Measurements from ENCODE around the gene TBC1D14.

TBC1D14 gene

GRCh38 chr4:7002336-7002735 lies 92.7 kb downstream of the TBC1D14 start:
- DNase-seq, result no peak

GRCh38 chr4:7003176-7003878 lies 93.7 kb downstream of the TBC1D14 start:
- DNase-seq, result no peak

DNA sequence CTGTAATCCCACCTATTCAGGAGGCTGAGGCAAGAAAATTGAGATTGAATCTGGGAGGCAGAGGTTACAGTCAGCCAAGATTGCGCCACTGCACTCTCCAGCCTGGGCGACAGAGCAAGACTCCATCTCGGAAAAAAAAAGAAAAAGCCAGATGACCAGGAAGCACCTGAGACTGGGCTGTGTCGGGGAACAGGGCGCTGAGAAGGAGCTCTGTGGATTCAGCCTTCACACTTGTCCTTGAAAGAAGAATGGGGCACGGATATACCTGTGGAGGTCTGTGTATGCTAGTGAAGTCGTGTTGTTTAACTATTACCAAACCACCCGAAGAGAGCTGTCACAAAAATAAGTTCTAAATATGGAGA lies 94.2 kb downstream of the TBC1D14 start:
- DNase-seq, result no peak

DNA sequence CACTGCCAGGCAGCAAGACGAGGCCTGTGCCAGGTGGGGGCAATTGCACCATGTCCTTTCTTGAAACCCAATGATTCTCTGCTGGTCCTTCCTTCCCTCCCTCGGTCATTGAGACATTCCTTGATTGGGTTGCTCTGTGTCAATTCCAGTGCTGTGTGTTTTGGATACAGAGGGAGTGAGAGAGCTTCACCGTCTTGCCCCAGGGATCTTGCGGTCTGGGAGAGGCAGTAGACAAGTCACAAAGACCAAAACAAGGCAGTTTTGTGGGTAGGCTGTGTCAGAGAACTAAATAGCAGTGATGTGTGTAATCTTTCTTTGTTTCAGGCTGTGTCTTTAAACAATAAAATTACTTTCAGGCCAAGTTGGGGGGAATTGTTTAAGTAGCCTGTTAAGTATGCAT lies 94.7 kb downstream of the TBC1D14 start:
- DNase-seq, result no peak

- DNase-seq, result no peak
These were observed 95.9 kb downstream of the TBC1D14 start for GRCh38 chr4:7005571-7005970.

- DNase-seq, result no peak
These were observed 96.8 kb downstream of the TBC1D14 start for GRCh38 chr4:7006411-7006810.

DNA sequence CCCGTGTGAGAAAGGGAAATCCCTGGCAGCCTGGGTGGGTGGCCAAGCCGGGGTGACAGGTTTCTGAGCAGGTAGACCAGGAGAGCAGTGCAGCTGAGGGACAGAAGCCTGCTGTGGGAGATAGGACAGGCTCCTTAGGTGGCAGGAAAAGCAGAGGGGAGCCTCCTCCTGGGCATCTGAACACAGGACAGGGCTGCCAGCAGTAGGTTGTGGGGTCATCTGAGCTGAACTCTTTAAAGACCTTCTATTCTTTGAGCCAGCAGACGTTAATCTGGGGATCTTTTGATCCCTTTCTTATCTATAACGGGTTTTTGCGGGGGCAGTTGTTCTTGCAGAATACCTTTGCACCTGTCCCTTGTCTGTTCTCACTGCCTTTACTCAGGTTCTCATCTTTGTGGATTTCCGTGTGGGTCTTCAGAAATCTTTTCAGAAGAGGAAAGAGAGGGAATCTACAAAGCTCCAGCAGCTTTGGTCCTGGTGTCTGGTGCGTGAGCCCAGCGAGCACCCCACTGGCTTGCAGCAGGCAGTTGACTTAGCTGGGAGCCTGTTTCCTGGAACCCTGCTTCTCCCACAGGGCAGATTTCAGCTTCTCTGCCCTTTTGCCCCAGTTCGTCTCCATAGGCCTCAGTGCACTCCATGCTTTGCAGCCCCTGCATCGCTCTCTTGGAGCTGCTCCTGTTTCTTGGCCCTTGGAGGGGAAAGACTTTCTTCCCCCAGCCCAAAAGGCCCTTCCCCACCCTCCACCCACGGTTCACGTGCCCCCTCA lies 97.7 kb downstream of the TBC1D14 start:
- no peak for DNase-seq

DNA sequence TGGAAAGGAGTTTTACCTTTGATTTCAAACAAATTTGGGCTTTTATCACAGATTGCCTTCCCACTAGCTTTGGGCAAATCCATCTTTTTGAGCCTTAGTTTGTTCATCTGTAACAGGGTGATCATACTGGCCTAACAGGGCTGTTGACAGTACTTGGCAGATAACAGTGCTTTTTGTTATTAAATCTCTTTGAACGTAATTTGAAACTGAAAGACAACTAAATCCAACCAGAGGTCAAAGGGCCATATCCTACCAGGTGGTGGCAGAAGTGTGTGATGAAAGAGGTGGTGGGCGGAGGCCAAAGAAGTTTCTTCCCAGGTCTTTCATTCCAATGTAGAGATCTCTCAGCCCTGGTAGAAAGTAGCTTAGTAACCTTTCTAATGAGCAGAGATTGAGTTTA lies 98.3 kb downstream of the TBC1D14 start:
- DNase-seq, result no peak

DNA sequence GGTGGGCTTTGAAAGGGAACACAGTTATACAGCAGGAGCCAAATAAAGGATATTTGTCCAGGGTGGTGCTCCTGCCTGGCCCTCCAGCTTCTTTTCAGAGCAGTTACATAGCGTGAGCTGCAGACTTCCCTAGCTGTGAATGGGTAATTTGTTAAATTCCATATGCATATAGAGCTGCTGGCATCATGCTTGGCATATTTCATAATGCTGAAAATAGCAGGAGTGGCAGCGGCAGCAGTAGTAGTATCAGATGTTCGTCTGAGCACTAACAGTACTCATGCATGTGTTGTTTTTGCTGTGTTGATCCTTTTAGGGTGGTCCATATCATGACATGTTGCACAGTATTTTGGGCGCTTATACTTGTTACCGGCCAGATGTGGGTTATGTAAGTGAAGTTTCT lies 99.9 kb downstream of the TBC1D14 start:
- no peak for DNase-seq

GRCh38 chr4:7013175-7013574 lies 103.5 kb downstream of the TBC1D14 start:
- no peak for DNase-seq

GRCh38 chr4:7014815-7015214 lies 105.2 kb downstream of the TBC1D14 start:
- DNase-seq, result no peak

DNA sequence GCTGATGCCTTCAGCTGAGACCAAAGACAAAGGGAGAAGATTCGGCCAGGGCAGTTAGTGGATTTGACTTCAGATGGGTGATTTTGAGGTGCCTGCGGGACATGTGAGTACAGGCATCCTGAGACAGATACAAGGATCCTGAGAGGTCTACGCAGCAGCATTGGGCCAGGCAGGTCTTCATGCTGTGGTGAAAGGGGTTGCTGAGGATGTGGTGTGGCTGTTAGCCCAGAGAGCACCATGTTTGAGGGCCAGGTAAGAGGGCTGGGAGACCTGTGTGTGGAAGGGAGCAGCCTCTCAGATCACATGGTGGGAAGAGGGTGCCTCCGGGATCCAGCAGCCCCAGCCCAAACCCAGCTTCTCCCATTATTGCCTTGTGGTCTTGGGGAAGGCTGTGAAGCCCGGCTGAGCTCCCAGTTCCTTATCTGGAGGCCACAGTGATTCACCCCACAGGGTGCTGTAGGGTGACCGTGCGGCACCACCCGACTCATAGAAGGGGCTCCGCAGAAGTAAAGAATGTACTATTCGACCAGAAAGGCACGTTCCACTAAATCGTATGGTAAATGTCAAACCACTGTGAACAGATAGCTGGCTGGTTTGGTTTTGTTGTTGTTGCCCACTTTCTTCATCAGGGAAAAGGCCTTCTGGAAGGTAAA lies 105.9 kb downstream of the TBC1D14 start:
- DNase-seq, result no peak

- no peak for DNase-seq
These were observed 106.5 kb downstream of the TBC1D14 start for GRCh38 chr4:7016086-7016485.

DNA sequence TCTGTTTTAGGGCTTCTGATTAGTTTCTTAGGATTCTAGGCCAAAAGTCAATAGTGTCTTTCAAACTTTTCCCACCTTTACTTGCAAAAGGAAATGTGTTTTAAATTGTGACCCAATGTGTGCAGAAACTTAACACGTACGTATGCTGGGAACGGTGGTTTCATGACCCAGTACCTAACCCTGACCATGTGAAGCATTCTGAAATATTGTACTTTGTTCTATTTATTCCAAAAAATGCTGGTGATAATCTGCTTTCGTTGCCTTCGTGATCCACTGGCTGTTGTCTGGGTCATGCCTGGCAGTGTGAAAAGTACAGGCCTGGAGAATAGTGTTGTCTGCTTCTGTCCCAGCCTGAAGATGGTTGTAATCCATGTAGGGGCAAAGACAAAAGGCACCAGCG lies 106.9 kb downstream of the TBC1D14 start:
- no peak for DNase-seq

- DNase-seq, result no peak
These were observed 107.9 kb downstream of the TBC1D14 start for GRCh38 chr4:7017446-7018048.

- DNase-seq, result no peak
These were observed 108.7 kb downstream of the TBC1D14 start for GRCh38 chr4:7018281-7018680.

DNA sequence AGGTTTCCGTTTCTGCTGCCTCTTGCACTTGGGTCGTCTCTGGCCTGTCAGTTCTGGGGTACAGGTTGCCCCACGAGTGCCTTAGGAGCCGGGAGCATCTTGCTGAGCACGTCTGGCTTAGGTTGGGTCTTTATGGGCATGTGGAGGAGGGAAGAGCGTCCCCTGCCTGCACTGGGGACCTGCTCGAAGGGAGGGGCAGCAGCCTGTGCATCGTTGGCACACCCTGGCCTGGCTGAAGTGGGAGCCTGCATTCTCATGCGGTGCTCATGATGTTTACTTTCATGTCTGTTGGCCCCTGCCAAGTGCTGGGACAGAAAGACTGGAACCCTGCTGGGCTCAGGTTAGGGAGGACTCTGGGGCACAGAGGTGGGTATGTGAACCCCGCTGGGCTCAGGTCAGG lies 109.7 kb downstream of the TBC1D14 start:
- DNase-seq, result no peak

DNA sequence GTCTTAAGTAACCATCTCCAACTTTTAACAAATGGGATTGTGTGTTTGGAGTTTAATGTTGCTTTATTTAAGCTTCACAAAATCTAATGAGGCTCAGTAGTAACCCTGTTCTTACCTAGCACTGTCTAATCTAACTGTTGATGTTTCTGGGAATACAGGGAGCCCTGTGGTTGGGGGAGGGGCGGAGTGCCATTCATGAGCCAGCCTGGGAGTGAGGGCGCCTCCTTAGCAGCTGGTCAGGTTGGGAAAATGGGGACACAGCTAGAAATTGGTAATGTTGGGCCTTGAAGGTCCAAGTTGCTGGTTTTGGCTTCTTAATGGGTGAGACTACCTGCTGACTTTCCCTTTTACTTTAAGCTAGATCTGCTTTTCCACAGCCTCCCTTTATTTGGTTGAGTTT lies 110.7 kb downstream of the TBC1D14 start:
- DNase-seq, result no peak

- DNase-seq, result no peak
These were observed 111.2 kb downstream of the TBC1D14 start for GRCh38 chr4:7020856-7021255.

- no peak for DNase-seq
These were observed 111.7 kb downstream of the TBC1D14 start for GRCh38 chr4:7021355-7021754.

GRCh38 chr4:7021930-7022664 lies 112.5 kb downstream of the TBC1D14 start:
- no peak for DNase-seq

- no peak for DNase-seq
These were observed 113.9 kb downstream of the TBC1D14 start for GRCh38 chr4:7023486-7023885.

GRCh38 chr4:7023901-7024300 lies 114.3 kb downstream of the TBC1D14 start:
- DNase-seq, result no peak

Data from CD4-positive, alpha-beta T cell treated with Interleukin-1 beta for 1 hour (primary cell).